Measurements from ENCODE around the gene RBM26.
"Not testable (repeated sequence)": the region's sequence is repeated elsewhere in the genome, so short reads cannot be mapped to it uniquely, and the experiment has no call there.

Gene RBM26

DNA sequence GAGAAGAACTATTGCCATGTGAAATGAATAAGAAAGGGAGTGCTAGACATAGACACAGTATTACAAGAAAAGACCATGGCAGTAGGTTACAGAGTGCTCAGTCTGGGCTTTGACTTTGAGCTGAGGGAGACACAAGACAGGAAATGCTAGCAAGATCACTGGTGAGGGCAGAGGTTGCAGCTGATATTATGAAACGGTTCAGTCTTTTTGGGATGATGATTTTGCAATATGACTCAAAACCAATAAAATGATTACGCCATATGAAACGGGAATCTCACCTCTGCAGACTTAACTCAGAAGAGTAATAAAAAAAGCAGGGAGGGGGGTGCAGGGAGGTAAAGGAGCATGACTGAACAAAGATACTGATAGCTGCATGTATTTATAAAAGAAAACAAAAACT lies 123.1 kb downstream of the RBM26 start:
- TF ChIP-seq, protein P1, sequence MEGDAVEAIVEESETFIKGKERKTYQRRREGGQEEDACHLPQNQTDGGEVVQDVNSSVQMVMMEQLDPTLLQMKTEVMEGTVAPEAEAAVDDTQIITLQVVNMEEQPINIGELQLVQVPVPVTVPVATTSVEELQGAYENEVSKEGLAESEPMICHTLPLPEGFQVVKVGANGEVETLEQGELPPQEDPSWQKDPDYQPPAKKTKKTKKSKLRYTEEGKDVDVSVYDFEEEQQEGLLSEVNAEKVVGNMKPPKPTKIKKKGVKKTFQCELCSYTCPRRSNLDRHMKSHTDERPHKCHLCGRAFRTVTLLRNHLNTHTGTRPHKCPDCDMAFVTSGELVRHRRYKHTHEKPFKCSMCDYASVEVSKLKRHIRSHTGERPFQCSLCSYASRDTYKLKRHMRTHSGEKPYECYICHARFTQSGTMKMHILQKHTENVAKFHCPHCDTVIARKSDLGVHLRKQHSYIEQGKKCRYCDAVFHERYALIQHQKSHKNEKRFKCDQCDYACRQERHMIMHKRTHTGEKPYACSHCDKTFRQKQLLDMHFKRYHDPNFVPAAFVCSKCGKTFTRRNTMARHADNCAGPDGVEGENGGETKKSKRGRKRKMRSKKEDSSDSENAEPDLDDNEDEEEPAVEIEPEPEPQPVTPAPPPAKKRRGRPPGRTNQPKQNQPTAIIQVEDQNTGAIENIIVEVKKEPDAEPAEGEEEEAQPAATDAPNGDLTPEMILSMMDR (IDR thresholded peaks at IDR 0.05; ENCODE audit: low read depth, low read length): no peak
- DNase-seq (ENCODE audit: extremely low read depth, low read depth): no peak

DNA sequence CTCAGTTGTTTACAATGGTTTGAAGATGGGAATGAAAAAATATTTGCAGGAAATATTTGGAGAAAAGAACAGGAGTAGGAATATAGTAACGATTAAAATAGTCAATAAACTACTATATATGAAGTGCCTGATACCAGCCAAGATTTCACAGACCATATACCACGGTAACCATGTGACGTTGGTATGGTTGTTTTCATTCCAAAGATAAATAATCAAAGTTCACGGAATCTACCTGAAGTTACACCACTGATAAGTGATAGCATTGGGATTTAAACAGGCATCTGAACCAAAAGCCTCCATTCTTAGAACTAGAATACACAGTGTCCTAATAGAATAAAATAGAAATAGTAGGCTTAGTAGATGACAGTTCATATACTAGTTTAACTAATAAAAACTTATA lies 123.5 kb downstream of the RBM26 start:
- DNase-seq (ENCODE audit: extremely low read depth, low read depth): no peak
- TF ChIP-seq, protein P1 (IDR thresholded peaks at IDR 0.05; ENCODE audit: low read depth, low read length): no peak

DNA sequence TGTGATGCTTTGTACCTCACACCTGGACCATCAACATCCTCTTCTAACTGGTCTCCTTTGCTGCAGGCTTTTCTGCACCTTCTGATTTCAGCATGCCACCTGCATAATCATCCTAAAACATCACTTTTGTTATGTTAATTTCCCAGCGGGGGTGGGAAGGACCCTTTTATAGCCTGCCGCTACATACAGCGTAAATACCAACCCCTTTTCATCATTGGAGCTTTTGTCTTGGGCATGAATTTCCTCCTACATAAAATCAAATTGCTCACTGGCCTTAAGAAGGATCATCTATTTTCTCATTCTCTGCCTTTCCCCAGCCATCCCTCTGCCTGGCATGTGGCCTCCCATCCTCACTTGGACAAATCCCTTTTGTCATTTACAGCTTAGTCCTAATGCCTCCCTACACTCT lies 124.7 kb downstream of the RBM26 start:
- TF ChIP-seq, protein P1 (IDR thresholded peaks at IDR 0.05; ENCODE audit: low read depth, low read length): no peak
- DNase-seq (ENCODE audit: extremely low read depth, low read depth): no peak

DNA sequence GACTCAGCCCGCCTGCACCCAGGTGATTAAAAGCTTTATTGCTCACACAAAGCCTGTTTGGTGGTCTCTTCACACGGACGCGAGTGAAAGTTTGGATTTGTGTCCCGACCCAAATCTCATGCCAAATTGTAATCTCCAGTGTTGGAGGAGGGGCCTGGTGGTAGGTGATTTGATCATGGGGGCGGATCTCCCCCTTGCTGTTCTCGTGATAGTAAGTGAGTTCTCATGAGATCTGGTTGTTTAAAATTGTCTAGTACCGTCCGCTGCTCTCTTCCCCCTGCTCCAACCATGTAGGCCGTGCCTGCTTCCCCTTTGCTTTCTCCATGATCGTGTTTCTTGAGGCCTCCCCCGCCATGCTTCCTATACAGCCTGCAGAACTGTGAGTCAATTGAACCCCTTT lies 126.3 kb downstream of the RBM26 start:
- not testable (repeated sequence) for DNase-seq (ENCODE audit: extremely low read depth, low read depth)

DNA sequence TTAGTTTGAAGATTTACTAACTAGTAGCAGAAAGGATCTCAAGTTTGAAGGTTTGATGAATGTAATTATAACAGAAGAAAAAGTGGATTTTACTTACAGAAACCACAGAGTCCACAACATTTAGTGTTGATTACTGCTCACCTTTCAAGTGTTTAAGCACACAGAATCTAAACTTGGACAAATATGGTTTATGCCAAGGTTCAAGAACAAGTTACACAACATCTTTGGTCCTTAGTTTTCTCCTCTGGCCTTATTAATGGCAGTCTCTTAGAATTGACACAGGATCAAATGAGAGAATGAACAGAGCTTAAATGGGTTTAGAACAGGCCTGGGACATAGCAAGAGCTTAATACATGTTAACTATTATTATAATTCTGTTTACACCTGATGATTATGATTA lies 133.0 kb downstream of the RBM26 start:
- no peak for DNase-seq (ENCODE audit: extremely low read depth, low read depth)
- TF ChIP-seq, protein P1 (IDR thresholded peaks at IDR 0.05; ENCODE audit: low read depth, low read length): no peak

DNA sequence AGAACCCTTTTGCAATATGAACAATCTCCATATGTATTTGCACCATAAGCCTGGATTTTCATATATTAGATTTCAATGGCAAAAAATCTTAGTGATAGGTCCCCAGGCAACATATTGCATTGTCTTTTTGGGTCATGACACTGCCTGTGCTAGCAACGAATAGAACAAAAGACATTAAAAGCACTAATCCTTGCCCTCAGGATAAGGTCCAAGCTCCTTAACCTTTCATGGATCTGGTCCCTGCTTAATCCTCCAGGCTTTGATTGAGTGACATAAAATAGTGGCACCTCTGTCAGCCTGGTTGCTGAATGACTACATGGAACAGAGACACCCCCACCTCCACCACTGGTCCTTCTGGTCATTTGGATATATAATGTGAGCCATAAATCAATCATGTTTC lies 134.4 kb downstream of the RBM26 start:
- no peak for DNase-seq (ENCODE audit: extremely low read depth, low read depth)
- TF ChIP-seq, protein P1 (IDR thresholded peaks at IDR 0.05; ENCODE audit: low read depth, low read length): no peak

DNA sequence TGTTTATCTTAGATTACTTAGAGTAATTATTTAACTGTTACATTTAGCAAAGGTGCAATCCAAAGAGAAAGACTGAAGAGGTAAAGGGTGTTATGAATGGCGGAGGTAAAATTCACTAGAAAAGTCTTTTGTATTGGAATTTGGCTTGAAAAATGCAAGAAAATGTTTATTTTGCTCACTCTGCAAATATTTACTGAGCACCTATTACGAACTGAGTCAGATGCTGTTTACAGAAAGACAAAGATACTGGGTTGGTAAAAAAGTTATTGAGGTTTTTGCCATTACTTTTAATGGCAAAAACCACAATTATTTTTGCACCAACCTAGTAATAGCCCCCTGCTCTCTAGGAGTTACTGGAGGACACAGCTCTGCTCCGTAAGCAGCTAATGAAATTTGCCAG lies 135.2 kb downstream of the RBM26 start:
- TF ChIP-seq, protein P1 (IDR thresholded peaks at IDR 0.05; ENCODE audit: low read depth, low read length): no peak
- DNase-seq (ENCODE audit: extremely low read depth, low read depth): no peak

Data from AG09319 (cell line).